ENCODE measurements around the gene ZBTB4. TPM values are rescaled to one million over a fixed set of nuclear protein-coding genes. Genes with fewer than 3 reads are reported as not detected.
A peak's percentile ranks its signal among the peaks of the same experiment; 100 is the strongest.

Gene ZBTB4
- total RNA-seq, 1 experiment from 2014 or later = 17.1 TPM

GRCh38 chr17:7497228-7497627 lies 17.8 kb upstream of the ZBTB4 start (continued):
- no peak for TF ChIP-seq MAX (IDR thresholded peaks at IDR 0.05)
- TF ChIP-seq SIN3A (IDR thresholded peaks at IDR 0.05; ENCODE audit: low read depth) = no peak
- TF ChIP-seq ZFX (IDR thresholded peaks at IDR 0.05) = no peak
- TF ChIP-seq ATF3 (IDR thresholded peaks at IDR 0.05) = no peak
- TF ChIP-seq SRF (IDR thresholded peaks at IDR 0.05; ENCODE audit: low read depth) = no peak
- no peak for TF ChIP-seq CBX3 (IDR thresholded peaks at IDR 0.05; ENCODE audit: low read depth)
- no peak for TF ChIP-seq POLR2AphosphoS5 (IDR thresholded peaks at IDR 0.05; ENCODE audit: low read depth, low read length)
- TF ChIP-seq ZNF274 (IDR thresholded peaks at IDR 0.05; ENCODE audit: low read depth, low read length) = no peak
- TF ChIP-seq RAD21 (IDR thresholded peaks at IDR 0.05; ENCODE audit: low read depth) = no peak

- intact Hi-C loops (cut with micrococcal nuclease) = no loop called here
- BruUV-seq (replicated peaks) = TSS peak; percentile 43
These were observed 17.2 kb upstream of the ZBTB4 start for GRCh38 chr17:7496470-7497183.

More at GRCh38 chr17:7496470-7497183, 17.2 kb upstream of the ZBTB4 start:
- POLR2A ChIA-PET = no interaction called here
- RAD21 ChIA-PET (ENCODE audit: low non-redundant PET in 1 of 2, low total read pairs in 2 of 2, uncharacterized antibody in 2 of 2, unreplicated experiment in 2 of 2) = no interaction called here
- CTCF ChIA-PET = no interaction called here
- Histone ChIP-seq H3K27ac (ENCODE audit: low read depth, low read length) (no peak overlapping the region), H3K36me3 (ENCODE audit: control insufficient read depth in 1 of 2, insufficient read depth in 2 of 2, low read length in 2 of 2) (peaks cover 56 to 73% of the 10 kb centered on the region in 2 experiments), H3K9me3 (ENCODE audit: control insufficient read depth in 1 of 2, insufficient read depth in 1 of 2, low read depth in 1 of 2, low read length in 2 of 2) (no peaks in the 10 kb centered on the region), H3K4me2 (ENCODE audit: low read length) (no peak overlapping the region), H3K79me2 (ENCODE audit: insufficient read depth, low read length) (peaks cover 88% of the 10 kb centered on the region), H3K9me2 (ENCODE audit: insufficient read depth) (no peaks in the 10 kb centered on the region), H3K4me3 (replicated peaks in 1 of 2; ENCODE audit: low read depth in 1 of 2, low read length in 2 of 2) (no peak overlapping the region), H2AFZ (ENCODE audit: low read depth, low read length, poor library complexity, severe bottlenecking) (no peak overlapping the region), H4K20me1 (ENCODE audit: insufficient read depth) (peaks cover 17% of the 10 kb centered on the region; the same call in 1 of the 2 replicates), H3K4me1 (ENCODE audit: control insufficient read depth in 1 of 2, insufficient read depth in 2 of 2, low read length in 2 of 2) (no peaks in the 10 kb centered on the region), H3K27me3 (ENCODE audit: insufficient read depth, low read length) (no peaks in the 10 kb centered on the region), H3K9ac (ENCODE audit: low read length) (no peak overlapping the region)
- DNase-seq (ENCODE audit: low read depth, low spot score) = no peak
- peak; percentile 26; the same call in 1 of the 2 replicates for ATAC-seq
- no peak for TF ChIP-seq ELF1 (IDR thresholded peaks at IDR 0.05; ENCODE audit: borderline replicate concordance, low read depth)

Measured in HCT116 (cell line).